Lower leg skin (tissue), 3 donors: Measurements from ENCODE around the gene PLEKHA1.

Source experiments
- POLR2A ChIP-seq, 2 donors: fragments of 450-650 bp; IDR thresholded peaks; one replicate each; pipeline ENCODE4 v1.6.1; 2016 to 2017; ENCODE audit warnings: antibody characterized with exemption in 2 of 2, mild to moderate bottlenecking in 1 of 2, moderate library complexity in 1 of 2
- TF ChIP-seq, protein P1 (sequence below), 3 donors: fragments of 450-650 bp; IDR thresholded peaks; one replicate each; pipeline ENCODE4 v1.5.1; 2016; ENCODE audit warnings: antibody characterized with exemption in 3 of 3, mild to moderate bottlenecking in 3 of 3, moderate library complexity in 2 of 3

- TF ChIP-seq, protein P1, sequence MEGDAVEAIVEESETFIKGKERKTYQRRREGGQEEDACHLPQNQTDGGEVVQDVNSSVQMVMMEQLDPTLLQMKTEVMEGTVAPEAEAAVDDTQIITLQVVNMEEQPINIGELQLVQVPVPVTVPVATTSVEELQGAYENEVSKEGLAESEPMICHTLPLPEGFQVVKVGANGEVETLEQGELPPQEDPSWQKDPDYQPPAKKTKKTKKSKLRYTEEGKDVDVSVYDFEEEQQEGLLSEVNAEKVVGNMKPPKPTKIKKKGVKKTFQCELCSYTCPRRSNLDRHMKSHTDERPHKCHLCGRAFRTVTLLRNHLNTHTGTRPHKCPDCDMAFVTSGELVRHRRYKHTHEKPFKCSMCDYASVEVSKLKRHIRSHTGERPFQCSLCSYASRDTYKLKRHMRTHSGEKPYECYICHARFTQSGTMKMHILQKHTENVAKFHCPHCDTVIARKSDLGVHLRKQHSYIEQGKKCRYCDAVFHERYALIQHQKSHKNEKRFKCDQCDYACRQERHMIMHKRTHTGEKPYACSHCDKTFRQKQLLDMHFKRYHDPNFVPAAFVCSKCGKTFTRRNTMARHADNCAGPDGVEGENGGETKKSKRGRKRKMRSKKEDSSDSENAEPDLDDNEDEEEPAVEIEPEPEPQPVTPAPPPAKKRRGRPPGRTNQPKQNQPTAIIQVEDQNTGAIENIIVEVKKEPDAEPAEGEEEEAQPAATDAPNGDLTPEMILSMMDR (IDR thresholded peaks at IDR 0.05) = no peak
- TF ChIP-seq POLR2A (IDR thresholded peaks at IDR 0.05) = no peak
Observed at GRCh38 chr10:122422266-122422989, 47.9 kb downstream of the PLEKHA1 start.
